ENCODE results near the gene METTL9. TPM values are rescaled to one million over a fixed set of nuclear protein-coding genes. Genes with fewer than 3 reads are reported as not detected.
A peak's percentile ranks its signal among the peaks of the same experiment; 100 is the strongest.

Gene METTL9
- total and polyA plus RNA-seq, 2 of the 13 experiments (the other 11 are each of a cell fraction or from before 2014, with no cell fraction given): 123 to 204 TPM

DNA sequence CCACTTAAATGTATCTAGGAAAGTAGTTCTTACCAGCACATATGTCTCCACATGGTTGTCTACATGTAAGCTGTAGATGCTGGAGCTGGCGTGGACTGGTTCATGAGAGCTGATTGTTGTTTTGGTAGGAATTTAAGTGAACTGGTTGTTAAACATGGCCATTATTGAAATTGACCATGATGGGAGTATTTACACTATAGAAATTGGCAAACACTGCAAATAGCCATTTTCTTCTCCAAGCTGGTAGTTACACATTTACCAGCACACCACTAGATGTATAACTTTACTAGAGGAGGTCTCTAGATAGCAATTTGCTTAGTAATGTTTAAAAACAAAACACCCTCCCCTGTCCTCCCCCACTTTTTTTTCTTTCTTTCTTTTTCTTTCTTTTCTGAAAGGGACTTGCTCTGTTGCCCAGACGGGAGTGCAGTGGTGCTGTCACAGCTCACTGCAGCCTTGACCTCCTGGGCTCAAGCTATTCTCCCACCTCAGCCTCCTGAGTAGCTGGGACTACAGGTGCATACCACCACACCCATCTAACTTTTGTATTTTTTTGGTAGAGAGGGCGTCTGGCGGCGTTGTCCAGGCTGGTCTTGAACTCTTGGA is 28.8 kb downstream of the METTL9 start (continued):
- TF ChIP-seq CTCF (CRISPR knock-in tag; IDR thresholded peaks at IDR 0.05) (no peak), HNF4A (CRISPR knock-in tag; IDR thresholded peaks at IDR 0.05) (no peak), FOXK1 (CRISPR knock-in tag; IDR thresholded peaks at IDR 0.05; ENCODE audit: borderline replicate concordance, low read depth) (peak; percentile 19; the same call in 1 of the 2 replicates), ZHX1 (CRISPR knock-in tag; IDR thresholded peaks at IDR 0.05; ENCODE audit: low read depth) (no peak)
- TF ChIP-seq, protein P1, sequence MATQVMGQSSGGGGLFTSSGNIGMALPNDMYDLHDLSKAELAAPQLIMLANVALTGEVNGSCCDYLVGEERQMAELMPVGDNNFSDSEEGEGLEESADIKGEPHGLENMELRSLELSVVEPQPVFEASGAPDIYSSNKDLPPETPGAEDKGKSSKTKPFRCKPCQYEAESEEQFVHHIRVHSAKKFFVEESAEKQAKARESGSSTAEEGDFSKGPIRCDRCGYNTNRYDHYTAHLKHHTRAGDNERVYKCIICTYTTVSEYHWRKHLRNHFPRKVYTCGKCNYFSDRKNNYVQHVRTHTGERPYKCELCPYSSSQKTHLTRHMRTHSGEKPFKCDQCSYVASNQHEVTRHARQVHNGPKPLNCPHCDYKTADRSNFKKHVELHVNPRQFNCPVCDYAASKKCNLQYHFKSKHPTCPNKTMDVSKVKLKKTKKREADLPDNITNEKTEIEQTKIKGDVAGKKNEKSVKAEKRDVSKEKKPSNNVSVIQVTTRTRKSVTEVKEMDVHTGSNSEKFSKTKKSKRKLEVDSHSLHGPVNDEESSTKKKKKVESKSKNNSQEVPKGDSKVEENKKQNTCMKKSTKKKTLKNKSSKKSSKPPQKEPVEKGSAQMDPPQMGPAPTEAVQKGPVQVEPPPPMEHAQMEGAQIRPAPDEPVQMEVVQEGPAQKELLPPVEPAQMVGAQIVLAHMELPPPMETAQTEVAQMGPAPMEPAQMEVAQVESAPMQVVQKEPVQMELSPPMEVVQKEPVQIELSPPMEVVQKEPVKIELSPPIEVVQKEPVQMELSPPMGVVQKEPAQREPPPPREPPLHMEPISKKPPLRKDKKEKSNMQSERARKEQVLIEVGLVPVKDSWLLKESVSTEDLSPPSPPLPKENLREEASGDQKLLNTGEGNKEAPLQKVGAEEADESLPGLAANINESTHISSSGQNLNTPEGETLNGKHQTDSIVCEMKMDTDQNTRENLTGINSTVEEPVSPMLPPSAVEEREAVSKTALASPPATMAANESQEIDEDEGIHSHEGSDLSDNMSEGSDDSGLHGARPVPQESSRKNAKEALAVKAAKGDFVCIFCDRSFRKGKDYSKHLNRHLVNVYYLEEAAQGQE (IDR thresholded peaks at IDR 0.05; ENCODE audit: borderline replicate concordance in 1 of 2, low read depth in 1 of 2, low read length in 2 of 2): no peak

Measured in HepG2 (cell line).